B cell (primary cell): ENCODE measurements around the gene RFX4. TPM values are rescaled to one million over a fixed set of nuclear protein-coding genes. Genes with fewer than 3 reads are reported as not detected.

Experiments
- ATAC-seq: fragments of 200-7000 bp; cut with Tn5 transposase; one replicate; pipeline ENCODE4 v1.10.0; 2021; ENCODE audit warnings: low read depth, mild to moderate bottlenecking, moderate number of reproducible peaks, moderate library complexity
- CTCF ChIA-PET: fragments of 350-600 bp; sonication (Branson Sonifier 250); formaldehyde crosslinking; loops from one replicate; lab custom pipeline; 2021; ENCODE audit warnings: antibody characterized with exemption, inconsistent platforms; lab: Charles Lee
- POLR2A ChIA-PET: fragments of 350-600 bp; sonication (Branson Sonifier 250); formaldehyde crosslinking; loops from one replicate; lab custom pipeline; 2021; ENCODE audit warnings: antibody characterized with exemption; lab: Charles Lee
- DNase-seq: peaks from one replicate; pipeline ENCODE4 v3.0.0; 2013
- H2AFZ ChIP-seq: 2 replicates; pipeline ENCODE4 v1.6.1; 2012; ENCODE audit warnings: mild to moderate bottlenecking, low read depth, low read length; ENCODE audit not compliant: insufficient read depth, poor library complexity, severe bottlenecking
- H3K27ac ChIP-seq, 2 donors: 1 replicate in 1 of 2; 2 replicates in 1 of 2; pipeline ENCODE4 v1.5.1; 2012 to 2013; ENCODE audit warnings: low read length in 2 of 2, mild to moderate bottlenecking in 2 of 2, moderate library complexity in 1 of 2
- H3K27me3 ChIP-seq, 4 experiments: fragments of 200-600 bp in 1 of 4; sonication (generic) in 1 of 4; replicated peaks in 1 of 4; 1 replicate in 2 of 4; 2 replicates in 2 of 4; pipeline versions ENCODE4 v1.6.1 to v1.7.0; 2013 to 2016; ENCODE audit warnings: low read length in 3 of 4, mild to moderate bottlenecking in 2 of 4, mixed read lengths in 1 of 4, moderate library complexity in 1 of 4; ENCODE audit not compliant: insufficient read depth in 4 of 4, control insufficient read depth in 3 of 4; ENCODE audit errors: control extremely low read depth in 1 of 4
- H3K36me3 ChIP-seq, 2 experiments: replicated peaks in 1 of 2; 1 replicate in 1 of 2; 2 replicates in 1 of 2; pipeline versions ENCODE4 v1.6.1 to v1.7.1; 2013; ENCODE audit warnings: low read length in 1 of 2; ENCODE audit not compliant: insufficient read depth in 2 of 2, control insufficient read depth in 1 of 2; ENCODE audit errors: control extremely low read depth in 1 of 2, extremely low read depth in 1 of 2
- H3K4me1 ChIP-seq, 2 donors: fragments of 200-600 bp in 1 of 2; sonication (generic) in 1 of 2; 1 replicate in 1 of 2; 2 replicates in 1 of 2; pipeline versions ENCODE4 v1.5.1 to v1.6.1; 2013 to 2017; ENCODE audit warnings: low read length in 2 of 2; ENCODE audit not compliant: control insufficient read depth in 2 of 2, insufficient read depth in 2 of 2
- H3K4me2 ChIP-seq: replicated peaks from 2 replicates; pipeline ENCODE3; 2012; ENCODE audit warnings: mild to moderate bottlenecking, low read depth, low read length; ENCODE audit not compliant: poor library complexity, severe bottlenecking
- H3K4me3 ChIP-seq, 5 experiments: fragments of 200-600 bp in 1 of 5; sonication (generic) in 1 of 5; 1 replicate in 3 of 5; 2 replicates in 2 of 5; pipeline versions ENCODE4 v1.5.1 to v1.7.0; 2011 to 2016; ENCODE audit warnings: low read length in 4 of 5, mild to moderate bottlenecking in 4 of 5, low read depth in 2 of 5, control low read depth in 1 of 5, moderate library complexity in 1 of 5; ENCODE audit not compliant: insufficient read depth in 1 of 5; ENCODE audit errors: control extremely low read depth in 1 of 5, extremely low read depth in 1 of 5
- H3K79me2 ChIP-seq: fragments of 200-600 bp; sonication (generic); one replicate; pipeline ENCODE4 v1.6.0; 2016; ENCODE audit warnings: low read length; ENCODE audit not compliant: control insufficient read depth, insufficient read depth
- H3K9ac ChIP-seq: fragments of 200-600 bp; sonication (generic); 2 replicates; pipeline ENCODE4 v1.6.1; 2017; ENCODE audit warnings: mild to moderate bottlenecking, low read length, moderate library complexity
- H3K9me3 ChIP-seq, 3 donors: one replicate each; pipeline versions ENCODE4 v1.6.1 to v1.7.1; 2013; ENCODE audit warnings: low read length in 2 of 3; ENCODE audit not compliant: control insufficient read depth in 2 of 3, insufficient read depth in 1 of 3; ENCODE audit errors: control extremely low read depth in 1 of 3
- H4K20me1 ChIP-seq: 2 replicates; pipeline ENCODE4 v1.6.0; 2012; ENCODE audit warnings: mild to moderate bottlenecking, low read length; ENCODE audit not compliant: insufficient read depth, control insufficient read depth, poor library complexity, severe bottlenecking
- H3K27ac Mint-ChIP-seq: one replicate; pipeline ENCODE4 v1.8.0; 2021; ENCODE audit warnings: mixed read lengths
- H3K27me3 Mint-ChIP-seq: one replicate; pipeline ENCODE4 v1.8.0; 2021; ENCODE audit warnings: mixed read lengths
- H3K4me1 Mint-ChIP-seq: one replicate; pipeline ENCODE4 v1.8.0; 2021; ENCODE audit warnings: mixed read lengths
- H3K4me3 Mint-ChIP-seq: one replicate; pipeline ENCODE4 v1.8.0; 2021; ENCODE audit warnings: mixed read lengths
- H3K9me3 Mint-ChIP-seq: one replicate; pipeline ENCODE4 v1.8.0; 2022; ENCODE audit warnings: mixed read lengths; ENCODE audit not compliant: insufficient read depth
- EZH2 ChIP-seq: IDR thresholded peaks from 2 replicates; pipeline ENCODE4 v1.6.1; 2012; ENCODE audit warnings: borderline replicate concordance, low read depth, mild to moderate bottlenecking, moderate library complexity, low read length; ENCODE audit not compliant: insufficient read depth, poor library complexity, severe bottlenecking
- WGBS: methylation state at CpG from one replicate; pipeline ENCODE4 v1.1.5; 2013; ENCODE audit warnings: missing lambda C conversion rate; ENCODE audit not compliant: insufficient coverage; 5-methylcytosine and 5-hydroxymethylcytosine counted together
- intact Hi-C: fragments of 100-400 bp; cut with micrococcal nuclease; formaldehyde crosslinking; loops from one replicate; pipeline ENCODE4 v1.10.0; 2022
- polyA plus RNA-seq: library from polyadenylated mRNA; depleted of rRNA; stranded (reverse); fragments of >200 nt; gene quantifications from 2 replicates; pipeline ENCODE4 v1.2.3, GENCODE V29; 2012
- total RNA-seq, 2 donors: library from RNA; stranded (reverse); fragments of 120-200 nt in 1 of 2; gene quantifications; 1 replicate in 1 of 2; 2 replicates in 1 of 2; pipeline versions ENCODE4 v1.2.3 to v1.2.4, GENCODE V29; 2013 to 2022
- TF ChIP-seq, protein P1 (sequence below): fragments of 200-600 bp; IDR thresholded peaks from one replicate; pipeline ENCODE4 v1.8.0; 2022; ENCODE audit warnings: antibody characterized with exemption, mild to moderate bottlenecking

Gene RFX4
- total and polyA plus RNA-seq, 2 donors (not counting 1 experiment from before 2014, with no cell fraction given) = not detected

DNA sequence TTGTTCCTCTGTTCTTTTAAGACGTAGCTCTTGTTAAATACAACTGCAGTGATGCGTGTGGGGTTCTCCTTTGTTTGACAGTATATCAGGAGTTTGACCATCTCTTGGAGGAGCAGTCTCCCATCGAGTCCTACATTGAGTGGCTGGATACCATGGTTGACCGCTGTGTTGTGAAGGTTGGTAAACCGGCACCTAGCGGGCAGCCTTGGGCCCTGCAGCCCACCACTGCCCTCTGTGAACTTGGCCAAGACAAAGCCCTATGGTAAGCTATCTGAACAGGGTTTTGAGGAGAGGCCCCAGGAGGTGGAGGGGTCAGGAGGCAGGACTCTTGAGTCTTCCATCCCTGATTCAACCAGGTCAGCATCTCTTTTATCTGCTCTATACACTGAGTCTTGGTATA is 137.1 kb downstream of the RFX4 start:
- Histone ChIP-seq H3K4me1 (no peaks in the 10 kb centered on the region), H3K79me2 (no peaks in the 10 kb centered on the region), H3K27me3 (peaks cover 0 to 19% (median 2%) of the 10 kb centered on the region in 4 experiments), H3K4me2 (no peak overlapping the region), H3K27ac (no peak overlapping the region), H3K9ac (no peak overlapping the region), H2AFZ (no peak overlapping the region), H3K9me3 (no peaks in the 10 kb centered on the region), H3K4me3 (no peak overlapping the region), H3K36me3 (no peaks in the 10 kb centered on the region), H4K20me1 (no peaks in the 10 kb centered on the region)
- intact Hi-C loops = no loop called here
- Mint-ChIP-seq H3K27ac (no peak overlapping the region), H3K9me3 (no peaks in the 10 kb centered on the region), H3K4me3 (no peak overlapping the region), H3K27me3 (peaks cover 39% of the 10 kb centered on the region), H3K4me1 (no peaks in the 10 kb centered on the region)
- POLR2A ChIA-PET = no interaction called here
- CTCF ChIA-PET = no interaction called here
- DNase-seq (no peak), ATAC-seq (no peak)
- TF ChIP-seq EZH2 = no peak
- TF ChIP-seq, protein P1, sequence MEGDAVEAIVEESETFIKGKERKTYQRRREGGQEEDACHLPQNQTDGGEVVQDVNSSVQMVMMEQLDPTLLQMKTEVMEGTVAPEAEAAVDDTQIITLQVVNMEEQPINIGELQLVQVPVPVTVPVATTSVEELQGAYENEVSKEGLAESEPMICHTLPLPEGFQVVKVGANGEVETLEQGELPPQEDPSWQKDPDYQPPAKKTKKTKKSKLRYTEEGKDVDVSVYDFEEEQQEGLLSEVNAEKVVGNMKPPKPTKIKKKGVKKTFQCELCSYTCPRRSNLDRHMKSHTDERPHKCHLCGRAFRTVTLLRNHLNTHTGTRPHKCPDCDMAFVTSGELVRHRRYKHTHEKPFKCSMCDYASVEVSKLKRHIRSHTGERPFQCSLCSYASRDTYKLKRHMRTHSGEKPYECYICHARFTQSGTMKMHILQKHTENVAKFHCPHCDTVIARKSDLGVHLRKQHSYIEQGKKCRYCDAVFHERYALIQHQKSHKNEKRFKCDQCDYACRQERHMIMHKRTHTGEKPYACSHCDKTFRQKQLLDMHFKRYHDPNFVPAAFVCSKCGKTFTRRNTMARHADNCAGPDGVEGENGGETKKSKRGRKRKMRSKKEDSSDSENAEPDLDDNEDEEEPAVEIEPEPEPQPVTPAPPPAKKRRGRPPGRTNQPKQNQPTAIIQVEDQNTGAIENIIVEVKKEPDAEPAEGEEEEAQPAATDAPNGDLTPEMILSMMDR = no peak
- 94% methylated on average over 4 of the region's 6 CpGs for WGBS

DNA sequence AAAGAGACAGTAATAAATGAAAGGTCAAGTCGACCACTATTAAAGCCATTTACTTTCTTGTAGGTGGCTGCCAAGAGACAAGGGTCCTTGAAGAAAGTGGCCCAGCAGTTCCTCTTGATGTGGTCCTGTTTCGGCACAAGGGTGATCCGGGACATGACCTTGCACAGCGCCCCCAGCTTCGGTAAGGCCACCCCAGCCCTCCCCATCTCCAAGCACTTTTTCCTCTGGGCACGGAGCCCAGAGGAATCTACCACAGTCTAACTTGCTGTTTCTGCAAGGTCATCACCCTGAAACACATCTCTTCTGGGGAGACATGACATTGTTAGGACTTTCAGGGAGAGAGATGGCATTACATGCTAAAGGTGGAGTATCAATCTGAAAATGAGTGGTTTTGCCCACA is 137.9 kb downstream of the RFX4 start:
- POLR2A ChIA-PET = no interaction called here
- H4K20me1 ChIP-seq = no peaks in the 10 kb centered on the region
- Mint-ChIP-seq H3K27ac (no peak overlapping the region), H3K4me1 (no peaks in the 10 kb centered on the region), H3K4me3 (no peak overlapping the region), H3K27me3 (peaks cover 39% of the 10 kb centered on the region), H3K9me3 (no peaks in the 10 kb centered on the region)
- H3K9ac ChIP-seq = no peak overlapping the region
- intact Hi-C loops = no loop called here
- no peak overlapping the region for H3K27ac ChIP-seq
- 81% methylated on average over 6 of the region's 6 CpGs for WGBS
- CTCF ChIA-PET = no interaction called here
- H3K4me2 ChIP-seq = no peak overlapping the region
- H3K79me2 ChIP-seq = no peaks in the 10 kb centered on the region
- H3K36me3 ChIP-seq = no peaks in the 10 kb centered on the region
- no peak for DNase-seq
- no peaks in the 10 kb centered on the region for H3K4me1 ChIP-seq
- H3K4me3 ChIP-seq = no peak overlapping the region
- H2AFZ ChIP-seq = no peak overlapping the region
- peaks cover 0 to 19% (median 2%) of the 10 kb centered on the region in 4 experiments for H3K27me3 ChIP-seq
- no peak for ATAC-seq
- no peak for TF ChIP-seq EZH2
- TF ChIP-seq, protein P1 = no peak
- H3K9me3 ChIP-seq = no peaks in the 10 kb centered on the region
